ENCODE data around the gene ZMAT2. TPM values are rescaled to one million over a fixed set of nuclear protein-coding genes. Genes with fewer than 3 reads are reported as not detected.
"Not testable (repeated sequence)": the region's sequence is repeated elsewhere in the genome, so short reads cannot be mapped to it uniquely, and the experiment has no call there.

The ZMAT2 gene, protein sequence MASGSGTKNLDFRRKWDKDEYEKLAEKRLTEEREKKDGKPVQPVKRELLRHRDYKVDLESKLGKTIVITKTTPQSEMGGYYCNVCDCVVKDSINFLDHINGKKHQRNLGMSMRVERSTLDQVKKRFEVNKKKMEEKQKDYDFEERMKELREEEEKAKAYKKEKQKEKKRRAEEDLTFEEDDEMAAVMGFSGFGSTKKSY
- polyA plus RNA-seq (ENCODE audit: insufficient read length in 10 of 10) = 10 to 100 TPM; 72.9 to 93.3 (median 78.7) TPM
- long read RNA-seq, donor 1, transcript ZMAT2-201 (6 exons, 1,647 nt) = major isoform, 17 of 39 reads
- long read RNA-seq, donor 1, partial matches to known transcripts = 22 of 39 reads
- long read RNA-seq, donor 1, other reads (novel, unspliced or antisense) = 0 of 39 reads
- long read RNA-seq, donor 2, transcript ZMAT2-201 (6 exons, 1,647 nt) = major isoform, 16 of 16 reads
- long read RNA-seq, donor 2, partial matches to known transcripts = 0 of 16 reads
- long read RNA-seq, donor 2, other reads (novel, unspliced or antisense) = 0 of 16 reads
- long read RNA-seq, donor 3 = 0 reads
- long read RNA-seq, donor 4, transcript ZMAT2-201 (6 exons, 1,647 nt) = major isoform, 15 of 15 reads
- long read RNA-seq, donor 4, partial matches to known transcripts = 0 of 15 reads
- long read RNA-seq, donor 4, other reads (novel, unspliced or antisense) = 0 of 15 reads
- long read RNA-seq, donor 5, transcript ZMAT2-201 (6 exons, 1,647 nt) = major isoform, 18 of 29 reads
- long read RNA-seq, donor 5, partial matches to known transcripts = 11 of 29 reads
- long read RNA-seq, donor 5, other reads (novel, unspliced or antisense) = 0 of 29 reads
- long read RNA-seq, donor 6, transcript ZMAT2-201 (6 exons, 1,647 nt) = major isoform, 27 of 34 reads
- long read RNA-seq, donor 6, partial matches to known transcripts = 6 of 34 reads
- long read RNA-seq, donor 6, other reads (novel, unspliced or antisense) = 0 of 34 reads
- long read RNA-seq, donor 7, transcript ZMAT2-201 (6 exons, 1,647 nt) = major isoform, 12 of 12 reads
- long read RNA-seq, donor 7, partial matches to known transcripts = 0 of 12 reads
- long read RNA-seq, donor 7, other reads (novel, unspliced or antisense) = 0 of 12 reads
- long read RNA-seq, donor 8, transcript ZMAT2-201 (6 exons, 1,647 nt) = major isoform, 13 of 13 reads
- long read RNA-seq, donor 8, partial matches to known transcripts = 0 of 13 reads
- long read RNA-seq, donor 8, other reads (novel, unspliced or antisense) = 0 of 13 reads
- long read RNA-seq, donor 9, partial matches to known transcripts = 0 of 1 reads
- long read RNA-seq, donor 9, other reads (novel, unspliced or antisense) = 0 of 1 reads

DNA sequence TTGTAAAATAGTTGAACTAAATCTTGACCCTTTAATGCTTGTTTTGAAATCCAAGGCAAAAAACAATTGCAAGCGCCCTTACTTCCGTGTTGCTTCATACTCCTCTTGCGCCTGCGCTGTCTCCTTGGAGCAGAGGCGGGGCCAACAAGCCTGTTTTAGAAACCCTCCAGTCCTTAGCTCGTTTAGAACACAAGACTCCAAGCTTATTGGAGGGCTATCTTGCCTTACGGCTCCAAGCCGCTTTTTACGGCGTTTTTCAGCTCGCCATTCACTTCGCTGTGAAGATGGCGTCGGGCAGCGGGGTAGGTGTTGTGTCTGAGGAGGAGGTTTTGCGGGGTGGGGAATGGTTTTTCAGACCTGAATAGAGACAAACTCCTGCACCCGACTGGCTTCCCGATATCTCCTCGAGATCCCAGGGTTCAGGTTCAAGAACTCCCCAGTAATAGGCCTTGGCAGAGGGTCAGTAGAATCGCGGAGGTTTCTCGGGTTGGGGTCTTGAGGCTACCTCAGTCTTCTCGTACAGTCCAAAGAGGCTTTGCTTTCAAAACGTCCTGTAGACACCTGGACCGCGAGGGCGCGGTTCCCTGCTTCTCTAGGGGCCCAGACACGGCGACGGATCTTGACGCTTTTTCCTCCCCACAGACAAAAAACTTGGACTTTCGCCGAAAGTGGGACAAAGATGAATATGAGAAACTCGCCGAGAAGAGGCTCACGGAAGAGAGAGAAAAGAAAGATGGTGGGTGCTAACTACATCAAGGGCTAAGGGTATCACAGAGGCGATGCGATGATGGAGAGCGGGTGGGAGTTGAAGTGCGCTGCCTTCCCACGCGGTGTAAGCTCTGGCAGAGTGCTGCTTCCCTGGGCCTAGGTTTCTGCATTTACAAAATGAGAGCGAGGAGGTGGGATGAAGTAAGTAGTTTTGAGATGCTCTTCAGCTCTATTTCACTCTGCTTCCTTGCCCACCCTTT is at the start of gene ZMAT2:
TSS of gene ZMAT2 (plus strand) at position 271 of the 968 bp plus-strand sequence. CDS start at position 285, 14 bp downstream.
- peak; percentile 95 to 98 (median 98) for DNase-seq

DNA sequence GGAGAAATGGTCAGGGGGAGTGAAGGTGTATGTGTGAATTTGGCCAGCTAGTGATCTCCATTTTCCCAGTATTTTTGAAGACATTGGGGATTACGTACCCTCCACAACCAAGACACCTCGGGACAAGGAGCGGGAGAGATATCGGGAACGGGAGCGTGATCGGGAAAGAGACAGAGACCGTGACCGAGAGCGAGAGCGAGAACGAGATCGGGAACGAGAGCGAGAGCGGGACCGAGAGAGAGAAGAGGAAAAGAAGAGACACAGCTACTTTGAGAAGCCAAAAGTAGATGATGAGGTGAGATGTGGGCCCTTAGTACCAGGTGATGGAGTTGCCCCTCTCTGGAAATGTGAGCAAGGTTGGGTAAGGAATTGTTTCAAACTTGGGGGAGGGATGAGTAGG is 41.4 kb upstream of the ZMAT2 start:
- no peak for DNase-seq

DNA sequence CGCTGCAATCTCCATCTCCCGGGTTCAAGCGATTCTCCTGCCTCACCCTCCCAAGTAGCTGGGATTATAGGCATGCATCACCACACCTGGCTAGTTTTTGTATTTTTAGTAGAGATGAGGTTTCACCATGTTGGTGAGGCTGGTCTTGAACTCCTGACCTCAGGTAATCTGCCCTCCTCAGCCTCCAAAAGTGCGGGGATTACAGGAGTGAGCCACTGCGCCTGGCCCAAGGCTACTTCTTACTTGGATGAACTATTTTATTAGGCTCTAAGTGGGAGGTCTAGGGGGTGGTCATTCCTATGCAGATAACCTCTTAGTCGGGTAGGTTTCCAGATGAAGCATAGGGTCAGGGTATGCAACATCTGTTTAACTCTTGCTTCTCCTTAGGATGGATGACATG is 39.9 kb upstream of the ZMAT2 start:
- not testable (repeated sequence) for DNase-seq

DNA sequence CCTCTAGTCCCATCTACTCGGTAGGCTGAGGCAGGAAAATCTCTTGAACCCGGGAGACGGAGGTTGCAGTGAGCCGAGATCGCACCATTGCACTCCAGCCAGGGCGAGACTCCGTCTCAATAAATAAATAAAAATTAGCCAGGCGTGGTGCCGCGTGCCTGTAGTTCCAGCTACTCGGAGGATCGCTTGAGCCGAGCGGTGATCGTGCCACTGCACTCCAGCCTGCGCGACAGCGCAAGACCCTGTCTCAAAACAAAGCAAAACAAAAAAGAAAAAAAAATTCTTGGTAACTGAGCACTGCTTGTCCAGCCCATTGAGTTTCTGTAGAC is 36.3 kb upstream of the ZMAT2 start:
- no peak for DNase-seq

DNA sequence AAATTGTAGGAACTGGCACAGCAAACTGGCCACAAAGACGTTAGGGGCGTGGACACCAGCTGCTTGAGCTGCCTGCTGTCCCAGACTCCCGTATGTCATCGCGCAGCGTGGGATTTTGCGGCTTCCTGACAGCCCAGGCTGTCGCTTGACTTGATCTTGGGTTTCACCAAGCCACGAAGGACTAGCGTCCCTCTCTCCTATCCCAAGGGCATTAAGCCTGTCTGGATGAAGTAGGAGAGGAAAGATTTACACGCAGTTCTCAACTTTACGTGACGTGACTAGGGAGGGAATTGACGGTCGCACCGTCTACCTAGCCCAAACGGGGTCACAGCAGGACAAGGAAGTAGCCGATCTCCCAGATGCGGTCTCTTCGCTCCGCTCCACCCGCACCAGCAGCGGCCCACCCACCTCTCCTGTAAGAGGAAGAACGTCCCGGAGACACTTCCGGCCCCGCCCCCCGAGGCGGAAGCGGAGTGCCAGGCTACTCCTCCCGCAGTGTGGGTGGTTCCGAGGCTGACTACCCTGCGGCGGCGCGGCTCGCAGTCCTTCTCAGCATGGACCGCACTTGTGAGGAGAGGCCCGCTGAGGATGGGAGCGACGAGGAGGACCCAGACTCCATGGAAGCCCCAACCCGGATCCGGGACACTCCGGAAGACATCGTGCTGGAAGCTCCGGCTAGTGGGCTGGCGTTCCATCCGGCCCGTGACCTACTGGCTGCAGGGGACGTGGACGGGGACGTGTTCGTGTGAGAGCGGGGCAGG is 35.7 kb upstream of the ZMAT2 start, which contains the start of gene WDR55:
TSS of gene WDR55 (plus strand) at position 546 of the 761 bp plus-strand sequence. CDS start at position 555, 9 bp downstream.
- DNase-seq = peak; percentile 90 to 97 (median 94)

DNA sequence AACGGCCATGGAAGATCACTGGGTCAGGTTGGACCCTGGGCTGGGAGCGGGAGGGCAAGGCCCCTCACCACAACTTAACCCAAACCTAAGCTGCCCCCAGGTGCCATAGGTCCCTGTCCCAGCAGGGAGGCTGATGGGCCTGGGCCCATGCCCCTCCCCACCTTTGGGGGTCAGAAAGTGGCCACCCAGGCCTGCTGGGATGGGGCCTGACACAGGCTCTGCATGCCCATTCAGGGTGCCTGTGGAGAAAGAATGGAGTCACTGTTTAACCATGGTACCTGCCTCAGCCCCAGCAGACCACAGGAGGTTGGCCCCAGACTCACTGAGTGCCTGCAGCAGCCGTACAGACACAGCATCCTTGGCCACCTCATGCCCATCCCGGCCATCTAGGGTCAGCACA is 29.2 kb upstream of the ZMAT2 start:
- not testable (repeated sequence) for DNase-seq

DNA sequence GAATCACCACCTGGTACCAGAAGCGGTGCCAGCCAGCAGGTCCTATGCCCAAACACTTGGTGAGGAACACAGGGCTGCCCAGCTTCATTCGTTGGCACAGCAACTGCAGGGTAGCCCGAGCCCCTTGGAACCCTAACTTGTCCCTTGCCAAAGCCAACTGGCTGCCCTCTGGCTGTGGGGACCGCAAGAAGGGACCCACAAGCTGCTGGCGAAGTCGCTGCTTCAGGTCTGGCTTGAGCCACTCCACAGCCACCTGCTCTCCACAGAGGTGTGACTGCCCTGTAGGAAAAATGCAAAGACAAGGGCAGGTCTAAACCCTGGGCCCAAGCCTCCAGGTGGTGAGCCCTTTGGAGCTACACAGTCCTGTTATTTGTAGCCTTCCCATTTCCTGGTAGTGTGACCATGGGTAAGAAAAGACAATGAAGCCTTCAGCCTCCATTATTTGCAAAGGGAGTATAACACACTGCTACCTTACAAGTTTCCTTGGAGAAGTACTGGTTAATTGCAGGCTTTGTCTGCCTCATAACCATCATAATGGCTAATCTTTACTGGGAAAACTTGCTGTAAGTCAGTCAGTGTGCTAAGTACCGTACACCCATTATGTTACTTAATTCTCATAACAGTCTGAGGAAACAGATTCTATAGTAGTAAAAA is 28.6 kb upstream of the ZMAT2 start:
- DNase-seq = no peak

DNA sequence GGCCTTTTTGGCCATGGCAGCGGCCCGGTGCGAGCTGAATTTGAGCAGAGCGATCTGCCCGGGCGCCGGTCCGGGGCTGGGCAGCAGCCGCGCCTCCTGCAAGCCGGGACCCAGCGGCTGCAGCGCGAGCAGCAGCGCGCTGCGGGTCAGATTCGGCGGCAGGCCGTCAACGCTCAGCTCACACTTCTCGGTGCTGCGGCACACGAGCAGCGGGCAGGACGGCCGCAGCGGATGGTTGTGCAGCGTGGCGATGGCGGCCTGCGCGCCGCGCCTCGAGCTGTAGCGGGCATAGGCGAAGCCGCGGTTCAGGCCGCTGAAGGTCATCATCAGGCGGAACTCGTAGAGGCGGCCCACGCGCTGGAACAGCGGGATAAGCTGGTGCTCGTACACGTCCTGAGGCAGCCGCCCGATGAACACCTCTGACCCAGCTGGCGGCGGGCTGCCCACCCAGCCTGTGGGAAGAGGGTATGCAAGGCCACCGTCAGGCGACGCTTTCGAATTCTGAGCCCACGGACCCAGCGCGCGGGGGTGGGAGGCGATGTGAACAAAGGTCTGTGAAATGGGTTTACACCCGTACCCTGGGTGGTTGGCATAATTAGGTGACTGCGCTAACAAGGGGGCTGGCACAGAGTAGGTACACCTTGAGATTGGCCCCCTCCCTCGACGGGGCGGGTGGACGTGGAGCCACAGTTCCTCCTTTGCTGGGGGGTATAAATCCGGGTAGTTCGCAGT is 27.6 kb upstream of the ZMAT2 start:
- DNase-seq = peak in 1 of 3 donors; percentile 61

DNA sequence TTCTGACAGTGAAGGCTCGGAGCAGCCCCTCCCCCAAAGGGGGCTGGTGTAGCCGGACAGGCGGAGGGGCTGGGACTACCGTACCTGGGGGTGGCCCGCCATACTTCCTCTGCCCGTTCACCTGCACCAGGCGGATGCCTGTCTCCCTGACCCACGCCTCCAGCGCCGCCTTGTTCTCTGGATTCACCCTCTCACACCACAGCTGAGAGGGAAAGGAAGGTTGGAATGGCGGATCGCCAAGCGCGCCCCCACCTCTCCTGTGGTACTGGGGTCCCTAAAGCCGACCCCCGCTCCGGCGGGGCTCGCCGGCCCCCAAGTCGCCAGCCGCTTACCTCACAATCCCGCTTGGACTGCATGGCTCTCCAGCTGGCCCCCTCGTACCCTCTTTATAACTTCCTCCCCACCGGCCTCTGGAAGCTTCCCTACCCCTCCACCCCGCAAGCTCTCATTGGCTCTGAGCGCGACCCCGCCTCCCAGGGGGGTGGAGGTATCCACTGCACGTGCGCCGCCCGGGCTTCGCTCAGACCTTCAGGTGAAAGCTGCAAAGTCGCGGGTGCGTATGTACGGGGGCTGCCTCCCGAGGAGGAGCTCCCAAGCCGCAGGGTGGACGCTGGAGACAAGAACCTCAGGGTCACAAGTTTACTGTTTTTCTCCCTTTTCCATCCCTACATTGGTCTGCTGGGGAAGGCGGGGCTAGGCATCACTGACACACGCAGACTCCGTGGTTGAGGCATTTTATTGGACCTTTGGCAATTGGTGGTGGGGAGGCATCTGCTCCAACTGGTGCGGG is 26.9 kb upstream of the ZMAT2 start, which contains the start of gene DND1:
TSS of gene DND1 (minus strand) at position 390 of the 790 bp plus-strand sequence. CDS start at position 356, 34 bp downstream.
- DNase-seq = no peak

DNA sequence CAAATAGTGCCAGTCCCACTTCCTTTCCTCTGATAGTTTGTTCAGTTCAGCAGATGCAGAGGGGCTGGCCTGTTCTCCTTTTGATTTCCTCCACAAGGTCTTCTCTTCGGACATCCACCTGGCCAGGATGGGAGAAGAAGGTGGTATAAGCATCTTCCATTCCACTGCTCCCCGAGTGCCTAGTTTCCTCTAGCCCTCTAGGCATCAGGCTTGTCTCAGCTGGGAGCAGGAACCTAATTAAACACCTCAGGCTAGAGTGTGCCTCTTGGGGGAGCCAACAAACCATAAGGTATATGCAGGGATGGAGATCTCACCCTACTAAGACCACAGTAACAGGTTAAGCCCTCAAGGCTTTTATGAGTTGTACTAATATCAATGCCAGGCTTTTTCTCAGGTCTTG is 26.0 kb upstream of the ZMAT2 start:
- DNase-seq = no peak

DNA sequence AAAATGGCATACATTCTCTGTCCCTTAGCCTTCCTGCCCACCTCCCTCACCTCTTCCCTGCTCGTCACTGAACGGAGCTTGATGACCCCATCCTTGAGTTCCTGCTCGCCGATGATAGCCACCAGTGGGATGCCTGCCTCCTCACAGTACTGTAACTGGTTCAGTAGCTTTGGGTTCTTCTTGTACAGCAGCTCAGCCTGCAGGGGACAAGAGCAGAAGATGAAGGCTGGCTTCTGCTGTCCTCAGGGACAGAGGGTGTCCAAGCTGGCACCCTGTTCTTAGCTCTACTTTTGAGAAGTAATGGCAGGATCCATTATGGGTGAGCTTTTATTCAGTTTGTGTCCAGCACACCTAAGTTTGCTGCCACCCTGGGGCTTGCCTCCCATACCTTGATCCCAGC is 25.6 kb upstream of the ZMAT2 start:
- no peak for DNase-seq

DNA sequence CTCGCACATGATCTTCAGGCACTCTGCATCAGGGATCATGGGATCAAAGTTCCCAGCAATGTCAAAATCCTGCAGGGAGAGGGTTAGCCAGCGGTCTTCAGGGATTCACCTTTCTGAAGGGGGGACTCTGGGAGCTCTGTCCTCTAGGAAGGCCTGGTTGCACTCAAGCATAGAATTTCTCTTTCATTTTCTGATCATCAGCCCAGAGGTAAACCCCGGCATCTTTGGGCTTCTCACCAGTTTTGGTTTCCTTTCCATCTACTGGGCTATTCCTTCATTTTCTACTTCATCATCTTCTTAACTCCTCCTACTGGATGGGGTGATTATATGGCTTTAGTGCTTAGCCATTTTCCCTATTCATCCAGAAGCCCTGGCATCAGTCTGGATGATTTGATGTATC is 22.3 kb upstream of the ZMAT2 start:
- DNase-seq = no peak

DNA sequence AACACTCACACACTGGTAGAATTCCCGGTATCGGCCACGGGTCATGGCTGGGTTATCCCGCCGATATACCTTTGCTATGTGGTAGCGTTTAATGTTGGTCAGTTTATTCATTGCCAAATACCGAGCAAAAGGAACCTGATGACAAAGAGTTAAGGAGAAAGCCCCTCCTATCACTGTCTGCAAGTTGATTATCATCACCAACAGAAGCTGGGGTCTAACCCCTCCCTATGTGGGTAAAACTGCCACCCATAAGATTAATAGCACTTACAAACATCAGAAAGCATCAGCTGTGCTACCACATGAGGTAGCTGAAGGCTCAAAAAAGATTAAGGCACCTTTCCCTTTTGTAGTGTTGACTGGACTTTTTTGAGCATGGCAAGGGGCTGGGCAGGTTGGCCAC is 21.3 kb upstream of the ZMAT2 start:
- DNase-seq = no peak

DNA sequence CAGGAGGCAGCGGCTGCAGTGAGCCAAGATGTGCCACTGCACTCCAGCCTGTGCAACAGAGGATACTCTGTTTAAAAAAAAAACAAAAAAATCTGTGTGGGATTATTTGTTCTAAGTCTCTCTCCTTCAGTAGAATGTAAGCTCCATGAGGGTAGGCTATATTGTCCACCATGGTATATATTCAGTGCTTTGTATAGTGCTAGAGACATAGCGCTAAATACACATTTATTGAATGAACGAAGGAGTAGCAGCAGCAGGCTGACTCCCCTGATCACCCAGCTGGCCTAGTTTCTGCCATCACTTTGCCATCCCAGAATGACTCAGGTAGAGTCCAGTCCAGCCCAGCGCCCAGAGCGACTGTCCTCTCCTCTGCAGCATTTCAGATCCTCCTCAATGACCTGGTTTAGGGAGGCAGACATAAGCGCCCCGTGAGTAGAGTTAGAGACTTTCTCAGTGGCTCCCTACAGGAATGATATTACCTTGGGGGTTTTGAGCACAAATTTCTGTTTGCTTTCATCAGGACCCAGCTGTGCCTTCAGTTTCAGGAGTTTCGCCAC is 9.8 kb upstream of the ZMAT2 start:
- no peak for DNase-seq

DNA sequence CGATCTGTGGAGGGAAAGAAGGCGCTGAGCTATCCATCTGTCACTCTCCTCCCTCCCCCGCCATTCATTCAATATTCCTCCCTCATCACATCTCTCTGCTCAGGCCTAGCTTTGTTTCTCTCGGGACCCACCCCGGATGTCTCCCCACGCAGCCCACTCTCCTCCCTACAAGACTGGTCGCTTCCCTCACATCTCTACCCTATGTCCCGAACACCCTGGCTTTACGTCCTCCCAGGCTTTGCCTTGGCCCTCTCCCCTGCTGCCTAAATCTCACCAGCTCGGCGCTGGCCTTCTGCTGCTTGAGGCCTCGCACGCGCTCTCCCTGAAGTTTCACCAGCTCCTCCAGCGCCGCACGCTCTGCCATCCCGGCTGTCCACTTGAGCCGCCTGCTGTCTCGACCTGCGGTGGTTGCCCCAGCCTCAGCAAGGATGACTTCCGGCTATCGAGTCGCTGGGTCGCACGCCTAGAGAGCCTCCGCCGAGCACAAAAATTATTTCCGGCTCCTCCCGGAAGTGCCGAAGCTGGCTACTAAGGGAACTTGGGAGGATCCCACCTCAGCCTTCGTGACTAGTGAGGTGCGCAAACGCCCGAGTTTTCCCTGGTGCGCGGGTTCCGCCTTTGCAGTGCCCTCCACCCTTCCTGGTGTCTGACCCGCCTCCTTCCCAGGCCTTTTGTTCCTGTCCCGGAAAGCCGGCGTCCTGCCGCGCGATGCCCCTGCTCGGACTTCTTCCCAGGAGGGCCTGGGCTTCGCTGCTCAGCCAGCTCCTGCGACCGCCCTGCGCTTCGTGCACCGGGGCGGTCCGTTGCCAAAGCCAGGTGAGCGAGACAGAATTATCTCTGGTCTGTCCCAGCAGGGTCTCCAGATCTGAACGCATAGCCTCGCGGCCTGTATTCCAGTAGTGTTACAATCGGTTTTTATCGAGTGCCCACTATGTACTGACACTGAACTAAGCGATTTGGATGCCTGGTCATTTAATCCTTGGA is 9.0 kb upstream of the ZMAT2 start, which contains the start of the genes HARS1 and HARS2:
TSS of gene HARS1 (minus strand) at position 430 of the 984 bp plus-strand sequence. CDS start at position 364, 66 bp downstream.
TSS of gene HARS2 (plus strand) at position 515 of the 984 bp plus-strand sequence. CDS start at position 709, 194 bp downstream.
- DNase-seq = peak; percentile 92 to 96 (median 92)

DNA sequence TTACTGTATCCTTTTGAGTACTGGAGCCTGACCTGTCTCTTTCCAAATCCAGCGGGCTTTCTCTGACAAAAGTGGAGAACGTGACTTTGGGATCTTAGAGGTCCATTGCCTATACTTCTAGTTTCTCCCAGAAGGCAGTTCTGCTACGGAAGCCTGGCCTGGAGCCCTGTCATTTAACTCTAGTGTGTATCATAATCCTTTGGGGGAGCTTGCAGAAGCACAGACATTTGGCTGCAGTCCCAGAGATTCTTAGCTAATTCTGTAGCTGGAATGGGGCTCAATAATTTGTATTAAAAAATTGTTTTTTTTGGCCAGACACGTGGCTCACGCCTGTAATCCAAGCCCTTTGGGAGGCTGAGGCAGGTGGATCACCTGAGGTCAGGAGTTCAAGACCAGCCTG is 6.0 kb upstream of the ZMAT2 start:
- DNase-seq = no peak

Measured in muscle of back (tissue), 13 donors.